ENCODE measurements around the gene ADGRE1. TPM values are rescaled to one million over a fixed set of nuclear protein-coding genes. Genes with fewer than 3 reads are reported as not detected.

The ADGRE1 gene
- total and polyA plus RNA-seq, 5 donors from 2014 or later, result 0.92 to 2.4 (median 1.2) TPM

- Histone ChIP-seq H3K27me3 (ENCODE audit: control insufficient read depth, insufficient read depth, low read length) (no peaks in the 10 kb centered on the region), H3K4me3 (ENCODE audit: low read depth, low read length) (no peak overlapping the region), H3K36me3 (ENCODE audit: control insufficient read depth, insufficient read depth, low read length) (no peaks in the 10 kb centered on the region), H3K4me1 (ENCODE audit: control insufficient read depth, insufficient read depth, low read length, poor library complexity, severe bottlenecking) (no peaks in the 10 kb centered on the region), H3K27ac (ENCODE audit: insufficient read depth, low read length, poor library complexity, severe bottlenecking) (no peak overlapping the region), H3K9me3 (ENCODE audit: control insufficient read depth in 2 of 2, low read length in 2 of 2) (peaks cover 0 to 9% of the 10 kb centered on the region in 2 experiments)
- H3K36me3 Mint-ChIP-seq, result no peaks in the 10 kb centered on the region
- ATAC-seq (ENCODE audit: low read depth in 2 of 2) (no peak), DNase-seq (no peak)
- H3K4me1 Mint-ChIP-seq, result peaks cover 2 to 12% (median 10%) of the 10 kb centered on the region in 4 donors
- peaks cover 2 to 18% (median 5%) of the 10 kb centered on the region in 7 donors for H3K9me3 Mint-ChIP-seq
- peaks cover 7% of the 10 kb centered on the region for H3K27me3 Mint-ChIP-seq
- H3K27ac Mint-ChIP-seq, result no peak overlapping the region
- H3K4me3 Mint-ChIP-seq, result peak overlapping the region in 1 of 4 donors; percentile 47
Measured at GRCh38 chr19:6930190-6930589, 42.8 kb downstream of the ADGRE1 start.

- Histone ChIP-seq H3K27me3 (ENCODE audit: control insufficient read depth, insufficient read depth, low read length) (no peaks in the 10 kb centered on the region), H3K27ac (ENCODE audit: insufficient read depth, low read length, poor library complexity, severe bottlenecking) (no peak overlapping the region), H3K36me3 (ENCODE audit: control insufficient read depth, insufficient read depth, low read length) (no peaks in the 10 kb centered on the region), H3K4me1 (ENCODE audit: control insufficient read depth, insufficient read depth, low read length, poor library complexity, severe bottlenecking) (no peaks in the 10 kb centered on the region), H3K9me3 (ENCODE audit: control insufficient read depth in 2 of 2, low read length in 2 of 2) (peaks cover 0 to 2% of the 10 kb centered on the region in 2 experiments), H3K4me3 (ENCODE audit: low read depth, low read length) (no peak overlapping the region)
- peaks cover 7% of the 10 kb centered on the region for H3K27me3 Mint-ChIP-seq
- H3K27ac Mint-ChIP-seq, result no peak overlapping the region
- H3K9me3 Mint-ChIP-seq, result peaks cover 0 to 9% (median 3%) of the 10 kb centered on the region in 7 donors
- H3K4me1 Mint-ChIP-seq, result no peaks in the 10 kb centered on the region
- peaks cover 3% of the 10 kb centered on the region for H3K36me3 Mint-ChIP-seq
- H3K4me3 Mint-ChIP-seq, result no peak overlapping the region
- DNase-seq (no peak), ATAC-seq (ENCODE audit: low read depth in 2 of 2) (no peak)
Measured at GRCh38 chr19:6935069-6935468, 47.7 kb downstream of the ADGRE1 start.

GRCh38 chr19:6935618-6936017, 48.2 kb downstream of the ADGRE1 start:
- no peak for ATAC-seq (ENCODE audit: low read depth in 2 of 2)
- Mint-ChIP-seq H3K27me3 (peaks cover 7% of the 10 kb centered on the region), H3K9me3 (peaks cover 0 to 11% (median 3%) of the 10 kb centered on the region in 7 donors), H3K27ac (no peak overlapping the region), H3K4me1 (no peaks in the 10 kb centered on the region), H3K36me3 (peaks cover 3% of the 10 kb centered on the region), H3K4me3 (no peak overlapping the region)
- H3K4me3 ChIP-seq (ENCODE audit: low read depth, low read length), result no peak overlapping the region
- H3K36me3 ChIP-seq (ENCODE audit: control insufficient read depth, insufficient read depth, low read length), result no peaks in the 10 kb centered on the region
- no peaks in the 10 kb centered on the region for H3K9me3 ChIP-seq (ENCODE audit: control insufficient read depth in 2 of 2, low read length in 2 of 2)
- no peak for DNase-seq
- no peaks in the 10 kb centered on the region for H3K27me3 ChIP-seq (ENCODE audit: control insufficient read depth, insufficient read depth, low read length)
- no peak overlapping the region for H3K27ac ChIP-seq (ENCODE audit: insufficient read depth, low read length, poor library complexity, severe bottlenecking)
- no peaks in the 10 kb centered on the region for H3K4me1 ChIP-seq (ENCODE audit: control insufficient read depth, insufficient read depth, low read length, poor library complexity, severe bottlenecking)

GRCh38 chr19:6945733-6946132, 58.4 kb downstream of the ADGRE1 start:
- Histone ChIP-seq H3K4me3 (ENCODE audit: low read depth, low read length) (peak overlapping the region; percentile 41), H3K9me3 (ENCODE audit: control insufficient read depth in 2 of 2, low read length in 2 of 2) (no peaks in the 10 kb centered on the region), H3K36me3 (ENCODE audit: control insufficient read depth, insufficient read depth, low read length) (no peaks in the 10 kb centered on the region), H3K27ac (ENCODE audit: insufficient read depth, low read length, poor library complexity, severe bottlenecking) (no peak overlapping the region), H3K4me1 (ENCODE audit: control insufficient read depth, insufficient read depth, low read length, poor library complexity, severe bottlenecking) (no peaks in the 10 kb centered on the region), H3K27me3 (ENCODE audit: control insufficient read depth, insufficient read depth, low read length) (no peaks in the 10 kb centered on the region)
- H3K27ac Mint-ChIP-seq, result no peak overlapping the region
- H3K27me3 Mint-ChIP-seq, result peaks cover 14% of the 10 kb centered on the region
- peak; percentile 45 to 64 for ATAC-seq (ENCODE audit: low read depth in 2 of 2)
- no peaks in the 10 kb centered on the region for H3K36me3 Mint-ChIP-seq
- peak in 1 of 3 donors; percentile 63 for DNase-seq
- H3K9me3 Mint-ChIP-seq, result peaks cover 0 to 1% (median 0%) of the 10 kb centered on the region in 7 donors
- H3K4me1 Mint-ChIP-seq, result peaks cover 2 to 14% (median 13%) of the 10 kb centered on the region in 4 donors
- peak overlapping the region in 2 of 4 donors; percentile 25 to 33 for H3K4me3 Mint-ChIP-seq

- Mint-ChIP-seq H3K4me1 (peaks cover 2 to 14% (median 13%) of the 10 kb centered on the region in 4 donors), H3K9me3 (peaks cover 0 to 1% (median 0%) of the 10 kb centered on the region in 7 donors), H3K36me3 (no peaks in the 10 kb centered on the region), H3K27ac (no peak overlapping the region), H3K27me3 (peaks cover 14% of the 10 kb centered on the region), H3K4me3 (peak overlapping the region in 1 of 4 donors; percentile 28)
- DNase-seq (peak in 1 of 3 donors; percentile 80), ATAC-seq (ENCODE audit: low read depth in 2 of 2) (peak; percentile 46 to 53)
- Histone ChIP-seq H3K36me3 (ENCODE audit: control insufficient read depth, insufficient read depth, low read length) (no peaks in the 10 kb centered on the region), H3K4me3 (ENCODE audit: low read depth, low read length) (no peak overlapping the region), H3K4me1 (ENCODE audit: control insufficient read depth, insufficient read depth, low read length, poor library complexity, severe bottlenecking) (no peaks in the 10 kb centered on the region), H3K9me3 (ENCODE audit: control insufficient read depth in 2 of 2, low read length in 2 of 2) (no peaks in the 10 kb centered on the region), H3K27ac (ENCODE audit: insufficient read depth, low read length, poor library complexity, severe bottlenecking) (no peak overlapping the region), H3K27me3 (ENCODE audit: control insufficient read depth, insufficient read depth, low read length) (no peaks in the 10 kb centered on the region)
Measured at GRCh38 chr19:6947745-6948144, 60.4 kb downstream of the ADGRE1 start.

- Mint-ChIP-seq H3K4me1 (peaks cover 2 to 14% (median 13%) of the 10 kb centered on the region in 4 donors), H3K36me3 (no peaks in the 10 kb centered on the region), H3K9me3 (peaks cover 0 to 1% (median 0%) of the 10 kb centered on the region in 7 donors), H3K27me3 (peaks cover 14% of the 10 kb centered on the region), H3K27ac (no peak overlapping the region), H3K4me3 (no peak overlapping the region)
- H3K36me3 ChIP-seq (ENCODE audit: control insufficient read depth, insufficient read depth, low read length), result no peaks in the 10 kb centered on the region
- peaks cover 4% of the 10 kb centered on the region for H3K27me3 ChIP-seq (ENCODE audit: control insufficient read depth, insufficient read depth, low read length)
- H3K4me3 ChIP-seq (ENCODE audit: low read depth, low read length), result no peak overlapping the region
- H3K27ac ChIP-seq (ENCODE audit: insufficient read depth, low read length, poor library complexity, severe bottlenecking), result no peak overlapping the region
- ATAC-seq (ENCODE audit: low read depth in 2 of 2), result no peak
- no peak for DNase-seq
- no peaks in the 10 kb centered on the region for H3K9me3 ChIP-seq (ENCODE audit: control insufficient read depth in 2 of 2, low read length in 2 of 2)
- H3K4me1 ChIP-seq (ENCODE audit: control insufficient read depth, insufficient read depth, low read length, poor library complexity, severe bottlenecking), result no peaks in the 10 kb centered on the region
Measured at GRCh38 chr19:6948884-6949283, 61.5 kb downstream of the ADGRE1 start.

- Histone ChIP-seq H3K4me3 (ENCODE audit: low read depth, low read length) (no peak overlapping the region), H3K9me3 (ENCODE audit: control insufficient read depth in 2 of 2, low read length in 2 of 2) (no peaks in the 10 kb centered on the region), H3K27ac (ENCODE audit: insufficient read depth, low read length, poor library complexity, severe bottlenecking) (no peak overlapping the region), H3K27me3 (ENCODE audit: control insufficient read depth, insufficient read depth, low read length) (peaks cover 7% of the 10 kb centered on the region), H3K4me1 (ENCODE audit: control insufficient read depth, insufficient read depth, low read length, poor library complexity, severe bottlenecking) (no peaks in the 10 kb centered on the region), H3K36me3 (ENCODE audit: control insufficient read depth, insufficient read depth, low read length) (no peaks in the 10 kb centered on the region)
- no peak for ATAC-seq (ENCODE audit: low read depth in 2 of 2)
- Mint-ChIP-seq H3K27me3 (peaks cover 9% of the 10 kb centered on the region), H3K4me3 (no peak overlapping the region), H3K4me1 (peaks cover 0 to 4% (median 0%) of the 10 kb centered on the region in 4 donors), H3K9me3 (peaks cover 0 to 2% (median 0%) of the 10 kb centered on the region in 7 donors), H3K36me3 (peaks cover 4% of the 10 kb centered on the region), H3K27ac (no peak overlapping the region)
- no peak for DNase-seq
Measured at GRCh38 chr19:6952956-6953355, 65.6 kb downstream of the ADGRE1 start.

- H3K27me3 ChIP-seq (ENCODE audit: control insufficient read depth, insufficient read depth, low read length), result peaks cover 7% of the 10 kb centered on the region
- H3K4me1 ChIP-seq (ENCODE audit: control insufficient read depth, insufficient read depth, low read length, poor library complexity, severe bottlenecking), result no peaks in the 10 kb centered on the region
- no peak overlapping the region for H3K27ac ChIP-seq (ENCODE audit: insufficient read depth, low read length, poor library complexity, severe bottlenecking)
- Mint-ChIP-seq H3K9me3 (peaks cover 0 to 2% (median 0%) of the 10 kb centered on the region in 7 donors), H3K4me1 (no peaks in the 10 kb centered on the region), H3K27ac (no peak overlapping the region), H3K36me3 (peaks cover 4% of the 10 kb centered on the region), H3K27me3 (peaks cover 4% of the 10 kb centered on the region), H3K4me3 (no peak overlapping the region)
- H3K36me3 ChIP-seq (ENCODE audit: control insufficient read depth, insufficient read depth, low read length), result no peaks in the 10 kb centered on the region
- ATAC-seq (ENCODE audit: low read depth in 2 of 2) (no peak), DNase-seq (no peak)
- H3K9me3 ChIP-seq (ENCODE audit: control insufficient read depth in 2 of 2, low read length in 2 of 2), result no peaks in the 10 kb centered on the region
- no peak overlapping the region for H3K4me3 ChIP-seq (ENCODE audit: low read depth, low read length)
Measured at GRCh38 chr19:6955082-6955481, 67.7 kb downstream of the ADGRE1 start.
